RWPE2 (cell line): Measurements from ENCODE around the gene EXOC6.

Experiments
- ATAC-seq: fragments of 200-7000 bp; cut with Tn5 transposase; 3 replicates; pipeline ENCODE4 v1.9.1; 2021; ENCODE audit warnings: low read depth
- DNase-seq: peaks from one replicate; pipeline ENCODE4 v3.0.0-alpha.2; 2020; ENCODE audit warnings: low spot score
- H3K27ac ChIP-seq: fragments of 450-650 bp; 2 replicates; pipeline ENCODE4 v1.5.1; 2017; ENCODE audit warnings: mild to moderate bottlenecking; ENCODE audit not compliant: poor library complexity, severe bottlenecking
- H3K27me3 ChIP-seq: fragments of 250-450 bp; sonication (Bioruptor Pico); 2 replicates; pipeline ENCODE4 v1.5.1; 2021; ENCODE audit warnings: mild to moderate bottlenecking, moderate library complexity; ENCODE audit not compliant: insufficient read depth, poor library complexity, severe bottlenecking
- H3K36me3 ChIP-seq: fragments of 250-450 bp; sonication (Bioruptor Pico); 2 replicates; pipeline ENCODE4 v1.5.1; 2020; ENCODE audit warnings: low read depth, mild to moderate bottlenecking, moderate library complexity
- H3K4me1 ChIP-seq: fragments of 250-450 bp; sonication (Bioruptor Pico); 2 replicates; pipeline ENCODE4 v1.5.1; 2021; ENCODE audit warnings: mild to moderate bottlenecking, moderate library complexity; ENCODE audit not compliant: insufficient read depth, poor library complexity, severe bottlenecking
- H3K4me3 ChIP-seq: fragments of 250-450 bp; sonication (Bioruptor Pico); 2 replicates; pipeline ENCODE4 v1.5.1; 2021; ENCODE audit warnings: mild to moderate bottlenecking, moderate library complexity; ENCODE audit not compliant: severe bottlenecking
- H3K9me3 ChIP-seq: fragments of 250-450 bp; sonication (Bioruptor Pico); 2 replicates; pipeline ENCODE4 v1.5.1; 2021; ENCODE audit warnings: mild to moderate bottlenecking, moderate library complexity; ENCODE audit not compliant: severe bottlenecking
- TF ChIP-seq, protein P1 (sequence below): fragments of 450-650 bp; IDR thresholded peaks from one replicate; pipeline ENCODE4 v1.5.1; 2017; ENCODE audit warnings: mild to moderate bottlenecking, moderate library complexity; ENCODE audit not compliant: poor library complexity, severe bottlenecking

Gene EXOC6

DNA sequence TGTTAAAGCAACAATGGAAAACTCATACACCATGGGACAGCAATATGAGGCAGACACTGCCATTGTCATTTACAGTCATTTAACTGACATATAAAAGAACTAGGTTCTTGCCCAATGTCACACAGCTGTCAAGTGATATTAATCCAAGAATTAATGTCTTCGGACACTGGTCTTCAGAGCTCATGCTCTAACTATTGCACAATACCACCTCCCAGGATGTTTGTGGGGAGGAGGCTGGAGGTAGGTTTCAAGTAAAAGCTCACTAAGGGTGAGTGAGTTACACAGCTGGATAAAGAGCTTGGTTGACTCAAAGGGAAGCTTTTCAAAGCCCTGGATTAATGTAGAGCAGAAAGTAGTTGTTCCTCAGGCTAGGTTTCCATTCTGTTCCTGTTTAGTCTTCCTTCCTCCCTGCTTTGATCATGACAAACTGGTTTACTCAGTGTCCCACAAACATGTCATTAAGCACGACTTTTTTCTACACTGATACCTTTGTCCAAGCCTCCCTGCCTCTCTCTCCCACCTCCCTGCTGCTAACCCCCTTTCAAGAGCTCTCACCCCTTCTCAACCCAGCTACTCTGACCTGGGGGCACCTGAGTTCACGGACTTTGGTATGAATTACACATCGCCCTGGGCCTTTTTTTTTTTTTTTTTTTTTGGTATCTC lies 987 bp upstream of the EXOC6 start:
- Histone ChIP-seq H3K4me3 (no peak overlapping the region), H3K9me3 (no peaks in the 10 kb centered on the region), H3K27me3 (no peaks in the 10 kb centered on the region), H3K36me3 (no peaks in the 10 kb centered on the region), H3K27ac (no peak overlapping the region), H3K4me1 (peaks cover 5% of the 10 kb centered on the region)
- TF ChIP-seq, protein P1, sequence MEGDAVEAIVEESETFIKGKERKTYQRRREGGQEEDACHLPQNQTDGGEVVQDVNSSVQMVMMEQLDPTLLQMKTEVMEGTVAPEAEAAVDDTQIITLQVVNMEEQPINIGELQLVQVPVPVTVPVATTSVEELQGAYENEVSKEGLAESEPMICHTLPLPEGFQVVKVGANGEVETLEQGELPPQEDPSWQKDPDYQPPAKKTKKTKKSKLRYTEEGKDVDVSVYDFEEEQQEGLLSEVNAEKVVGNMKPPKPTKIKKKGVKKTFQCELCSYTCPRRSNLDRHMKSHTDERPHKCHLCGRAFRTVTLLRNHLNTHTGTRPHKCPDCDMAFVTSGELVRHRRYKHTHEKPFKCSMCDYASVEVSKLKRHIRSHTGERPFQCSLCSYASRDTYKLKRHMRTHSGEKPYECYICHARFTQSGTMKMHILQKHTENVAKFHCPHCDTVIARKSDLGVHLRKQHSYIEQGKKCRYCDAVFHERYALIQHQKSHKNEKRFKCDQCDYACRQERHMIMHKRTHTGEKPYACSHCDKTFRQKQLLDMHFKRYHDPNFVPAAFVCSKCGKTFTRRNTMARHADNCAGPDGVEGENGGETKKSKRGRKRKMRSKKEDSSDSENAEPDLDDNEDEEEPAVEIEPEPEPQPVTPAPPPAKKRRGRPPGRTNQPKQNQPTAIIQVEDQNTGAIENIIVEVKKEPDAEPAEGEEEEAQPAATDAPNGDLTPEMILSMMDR: no peak
- no peak for DNase-seq
- peak; percentile 26; the same call in 1 of the 3 replicates for ATAC-seq

DNA sequence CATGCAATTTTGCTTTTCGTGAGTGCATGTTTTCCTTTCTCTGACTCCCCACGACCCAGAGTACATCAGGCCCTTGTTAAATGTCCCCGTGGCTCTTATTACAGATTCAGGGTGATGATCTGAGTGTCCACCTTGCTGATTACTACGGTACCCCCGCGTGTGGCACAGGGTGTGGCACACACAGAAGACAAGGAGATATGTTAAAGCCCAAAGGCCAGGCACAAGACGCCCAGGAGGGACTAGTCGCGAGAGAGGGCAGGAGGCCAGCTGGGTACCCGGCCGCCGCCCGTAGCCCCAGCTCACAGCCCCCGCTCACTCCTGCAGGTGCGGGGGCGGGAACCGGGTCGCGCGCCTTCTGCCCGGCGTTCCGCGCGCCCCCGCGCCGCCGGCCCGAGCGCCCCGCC lies 281 bp upstream of the EXOC6 start:
- Histone ChIP-seq H3K9me3 (no peaks in the 10 kb centered on the region), H3K27ac (no peak overlapping the region), H3K36me3 (no peaks in the 10 kb centered on the region), H3K4me3 (peak overlapping the region; percentile 79), H3K4me1 (peaks cover 5% of the 10 kb centered on the region), H3K27me3 (no peaks in the 10 kb centered on the region)
- TF ChIP-seq, protein P1: no peak
- ATAC-seq (no peak), DNase-seq (no peak)

DNA sequence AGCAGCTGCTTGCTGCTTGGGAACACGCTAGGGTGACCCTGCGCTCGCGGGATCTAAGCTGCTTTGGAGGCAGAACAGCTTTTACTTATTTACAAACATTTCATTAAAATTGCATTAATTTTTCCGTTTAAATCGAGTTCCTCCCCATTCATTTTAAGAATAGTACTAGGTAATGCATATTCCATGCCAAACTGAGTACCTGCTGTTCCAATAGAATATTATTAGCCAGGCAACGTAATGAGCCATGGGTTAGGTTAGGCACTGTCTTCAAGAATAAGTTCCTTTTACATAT lies 860 bp downstream of the EXOC6 start:
- H3K27ac ChIP-seq: no peak overlapping the region

DNA sequence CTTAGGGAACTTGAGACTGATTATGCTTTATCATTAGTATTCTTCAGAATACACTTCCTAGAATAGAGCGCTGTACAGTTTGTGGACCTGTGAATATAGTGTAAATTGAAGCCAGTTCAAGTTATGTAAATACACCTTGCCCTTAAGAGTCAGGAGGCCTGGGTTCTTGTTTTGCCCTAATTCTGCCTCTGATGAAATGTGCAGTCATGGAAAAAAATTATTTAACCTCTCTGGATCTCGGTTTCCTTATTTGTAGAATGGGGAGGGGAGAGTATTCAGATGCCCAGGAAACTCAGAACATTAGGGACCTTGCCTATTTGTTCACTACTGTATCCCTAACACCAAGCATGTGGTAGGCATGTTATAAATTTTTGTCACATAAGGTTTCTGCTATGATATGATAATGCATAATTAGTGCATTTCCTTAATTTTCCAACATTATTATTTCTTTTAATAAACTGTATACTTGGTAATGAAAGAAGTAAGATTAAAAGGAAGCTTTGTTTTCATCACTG lies 1.3 kb downstream of the EXOC6 start:
- H3K36me3 ChIP-seq: no peaks in the 10 kb centered on the region
- DNase-seq: no peak
- H3K27ac ChIP-seq: no peak overlapping the region
- ATAC-seq: no peak
- H3K9me3 ChIP-seq: no peaks in the 10 kb centered on the region
- peak overlapping the region; percentile 79 for H3K4me3 ChIP-seq
- H3K4me1 ChIP-seq: peaks cover 5% of the 10 kb centered on the region
- H3K27me3 ChIP-seq: no peaks in the 10 kb centered on the region
- TF ChIP-seq, protein P1: no peak

More for the DNA sequence above, 860 bp downstream of the EXOC6 start:
- Histone ChIP-seq H3K9me3 (no peaks in the 10 kb centered on the region), H3K36me3 (no peaks in the 10 kb centered on the region), H3K4me3 (peak overlapping the region; percentile 79), H3K27me3 (no peaks in the 10 kb centered on the region), H3K4me1 (peaks cover 5% of the 10 kb centered on the region)
- TF ChIP-seq, protein P1: no peak
- DNase-seq: no peak
- peak; percentile 35; the same call in 1 of the 3 replicates for ATAC-seq

DNA sequence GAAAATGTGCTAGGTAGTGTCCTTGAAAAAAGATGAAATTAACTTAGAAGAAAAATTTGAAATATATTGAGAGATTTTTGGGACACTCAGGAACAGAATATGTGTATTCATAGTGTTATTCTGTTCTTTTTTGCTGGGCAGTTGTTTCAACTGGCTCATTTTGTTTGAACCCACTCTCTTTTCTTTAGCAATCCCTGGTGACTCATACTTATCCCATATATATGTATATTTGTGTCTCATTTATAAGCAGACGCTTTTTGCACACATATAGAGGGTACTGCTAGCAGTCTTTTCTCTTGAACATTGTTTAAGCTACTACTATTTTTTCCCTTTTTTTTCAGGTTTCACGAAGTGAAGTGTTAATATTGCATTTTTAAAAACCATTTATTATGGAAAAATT lies 1.9 kb downstream of the EXOC6 start:
- Histone ChIP-seq H3K27ac (no peak overlapping the region), H3K4me3 (no peak overlapping the region), H3K9me3 (no peaks in the 10 kb centered on the region), H3K4me1 (peaks cover 5% of the 10 kb centered on the region), H3K27me3 (no peaks in the 10 kb centered on the region), H3K36me3 (no peaks in the 10 kb centered on the region)
- ATAC-seq: no peak
- TF ChIP-seq, protein P1: no peak
- no peak for DNase-seq
